Inferior parietal cortex (tissue), 1 donor: ENCODE results near the gene RCCD1.
"Not testable (repeated sequence)": the region's sequence is repeated elsewhere in the genome, so short reads cannot be mapped to it uniquely, and the experiment has no call there.

Source experiments
- DNase-seq: peaks from one replicate; pipeline ENCODE4 v3.0.0-alpha.2; 2016; ENCODE audit errors: extremely low spot score

The RCCD1 gene, protein sequence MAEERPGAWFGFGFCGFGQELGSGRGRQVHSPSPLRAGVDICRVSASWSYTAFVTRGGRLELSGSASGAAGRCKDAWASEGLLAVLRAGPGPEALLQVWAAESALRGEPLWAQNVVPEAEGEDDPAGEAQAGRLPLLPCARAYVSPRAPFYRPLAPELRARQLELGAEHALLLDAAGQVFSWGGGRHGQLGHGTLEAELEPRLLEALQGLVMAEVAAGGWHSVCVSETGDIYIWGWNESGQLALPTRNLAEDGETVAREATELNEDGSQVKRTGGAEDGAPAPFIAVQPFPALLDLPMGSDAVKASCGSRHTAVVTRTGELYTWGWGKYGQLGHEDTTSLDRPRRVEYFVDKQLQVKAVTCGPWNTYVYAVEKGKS

DNA sequence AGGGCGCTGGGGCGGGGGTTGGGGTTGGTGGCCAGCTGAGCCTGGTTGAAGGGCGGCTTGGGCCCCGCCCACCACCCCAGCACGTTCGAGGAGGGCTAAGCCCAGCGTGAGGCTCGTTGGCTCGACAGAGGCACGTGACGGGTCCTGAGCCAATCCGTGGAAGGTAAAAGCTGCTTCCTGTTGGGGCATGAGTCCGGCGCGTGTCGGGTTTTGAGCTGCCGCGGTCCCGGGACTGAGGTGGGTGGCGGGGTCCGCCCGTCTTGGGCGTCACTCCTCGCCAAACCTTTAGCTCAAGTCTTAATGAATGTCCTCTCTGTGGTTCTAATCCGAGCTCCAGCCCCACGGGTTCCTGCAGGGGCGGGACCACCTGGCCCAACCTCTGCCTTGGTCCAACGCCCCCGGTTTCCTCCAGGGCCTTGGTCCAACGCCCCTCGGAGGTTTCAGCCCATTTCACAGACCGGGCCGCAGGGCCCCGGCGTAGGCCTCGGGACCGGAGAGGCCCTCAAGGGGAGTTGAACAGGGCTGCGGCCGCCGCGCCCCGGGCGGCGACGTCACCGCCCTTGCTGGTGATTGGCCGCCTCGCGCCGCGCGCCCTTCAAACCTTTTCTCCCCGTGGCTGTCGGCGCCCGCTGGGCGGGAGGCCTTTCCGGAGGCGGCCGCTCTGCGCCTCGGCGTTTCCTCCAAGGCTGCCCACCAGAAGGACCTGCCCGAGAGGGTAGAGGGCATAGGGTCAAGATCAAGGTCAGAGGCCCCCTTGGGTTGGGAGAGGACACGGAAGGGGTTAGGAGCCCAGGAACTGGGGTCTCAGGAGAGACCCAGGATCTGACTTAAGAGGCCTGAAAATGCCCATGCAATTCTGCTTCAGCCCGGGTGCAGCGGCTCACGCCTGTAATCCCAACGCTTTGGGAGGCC, at the start of gene RCCD1:
TSS of gene RCCD1 (plus strand) at position 173 of the 912 bp plus-strand sequence. CDS start 1,851 bp downstream, outside the sequence.
- peak; percentile 96 for DNase-seq

DNA sequence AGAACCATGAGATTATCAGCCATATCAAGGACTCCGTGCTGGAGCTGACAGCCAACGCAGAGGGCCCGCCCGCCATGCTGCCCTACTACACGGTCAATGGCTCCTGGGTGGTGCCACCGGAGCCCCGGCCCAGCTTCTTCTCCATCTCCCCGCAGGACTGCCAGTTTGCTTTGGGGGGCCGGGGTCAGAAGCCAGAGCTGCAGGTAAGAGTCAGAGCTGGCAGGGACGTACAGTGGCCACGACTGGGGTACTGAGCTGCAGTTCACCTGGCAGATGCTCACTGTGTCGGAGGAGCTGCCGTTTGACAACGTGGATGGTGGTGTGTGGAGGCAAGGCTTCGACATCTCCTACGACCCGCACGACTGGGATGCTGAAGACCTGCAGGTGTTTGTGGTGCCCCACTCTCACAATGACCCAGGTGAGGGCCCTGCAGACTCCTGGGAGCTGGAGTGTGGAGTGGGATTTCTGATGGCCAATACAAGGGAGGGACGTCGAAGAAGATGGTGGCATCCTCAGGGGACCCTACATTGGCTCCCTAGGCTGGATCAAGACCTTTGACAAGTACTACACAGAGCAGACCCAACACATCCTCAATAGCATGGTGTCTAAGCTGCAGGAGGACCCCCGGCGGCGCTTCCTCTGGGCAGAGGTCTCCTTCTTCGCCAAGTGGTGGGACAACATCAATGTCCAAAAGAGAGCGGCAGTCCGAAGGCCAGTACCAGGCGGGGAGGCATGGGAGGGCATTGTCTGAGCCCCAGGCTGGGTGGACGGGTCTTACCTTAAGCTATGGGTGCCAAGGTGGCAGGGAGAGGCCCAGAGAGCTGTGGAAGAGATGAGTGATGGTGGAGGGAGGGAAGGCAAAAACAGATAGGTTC, 49.1 kb upstream of the RCCD1 start:
- no peak for DNase-seq

DNA sequence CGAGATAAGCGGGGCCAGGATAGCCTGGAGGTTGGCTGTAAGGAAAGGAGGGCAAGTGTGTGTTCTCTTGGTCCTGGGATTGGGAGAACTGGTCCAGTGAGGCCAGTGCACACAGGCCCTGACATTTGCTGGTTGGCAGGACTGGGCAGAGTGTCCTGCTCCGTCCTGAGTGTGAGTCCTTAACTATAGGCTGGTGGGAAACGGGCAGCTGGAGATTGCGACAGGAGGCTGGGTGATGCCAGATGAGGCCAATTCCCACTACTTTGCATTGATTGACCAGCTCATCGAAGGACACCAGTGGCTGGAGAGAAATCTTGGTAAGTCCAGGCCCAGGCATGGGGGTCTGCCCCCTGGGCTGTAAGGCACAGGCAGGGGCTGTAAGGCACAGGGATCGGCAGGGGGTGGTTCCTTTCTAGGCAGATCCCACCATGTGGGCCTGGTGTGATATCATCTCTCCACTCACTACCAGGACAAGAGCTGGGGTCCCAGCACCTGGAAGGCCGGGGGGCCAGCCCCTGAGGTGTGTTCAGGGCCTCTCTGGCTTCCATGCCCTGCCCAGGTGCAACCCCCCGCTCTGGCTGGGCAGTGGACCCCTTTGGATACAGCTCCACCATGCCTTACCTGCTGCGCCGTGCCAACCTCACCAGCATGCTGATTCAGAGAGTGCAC, 48.4 kb upstream of the RCCD1 start:
- no peak for DNase-seq

DNA sequence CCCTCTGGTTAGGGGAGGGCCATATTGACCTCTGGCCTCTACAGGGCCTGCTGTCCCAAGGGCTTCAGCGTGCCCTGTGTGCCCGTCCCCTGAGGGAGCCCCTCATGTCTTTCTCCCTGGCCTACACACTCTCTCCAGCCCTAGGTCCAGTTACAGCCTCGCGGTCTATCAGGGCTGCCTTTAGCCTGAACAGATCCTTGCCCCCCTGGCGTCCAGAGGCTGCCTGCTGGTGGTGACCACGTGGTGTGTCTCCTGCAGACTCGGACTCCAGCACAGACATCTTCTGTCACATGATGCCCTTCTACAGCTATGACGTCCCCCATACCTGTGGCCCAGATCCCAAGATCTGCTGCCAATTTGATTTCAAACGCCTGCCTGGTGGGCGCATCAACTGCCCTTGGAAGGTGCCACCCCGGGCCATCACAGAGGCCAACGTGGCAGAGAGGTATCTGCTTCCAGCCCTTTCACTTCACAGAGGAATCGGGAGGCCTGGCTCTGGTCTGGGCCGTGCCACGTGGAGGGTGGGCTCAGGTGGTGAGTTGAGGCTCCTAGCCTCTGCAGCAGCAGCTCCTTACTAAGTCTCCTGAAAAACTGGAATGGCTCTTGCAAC, 47.5 kb upstream of the RCCD1 start:
- no peak for DNase-seq

DNA sequence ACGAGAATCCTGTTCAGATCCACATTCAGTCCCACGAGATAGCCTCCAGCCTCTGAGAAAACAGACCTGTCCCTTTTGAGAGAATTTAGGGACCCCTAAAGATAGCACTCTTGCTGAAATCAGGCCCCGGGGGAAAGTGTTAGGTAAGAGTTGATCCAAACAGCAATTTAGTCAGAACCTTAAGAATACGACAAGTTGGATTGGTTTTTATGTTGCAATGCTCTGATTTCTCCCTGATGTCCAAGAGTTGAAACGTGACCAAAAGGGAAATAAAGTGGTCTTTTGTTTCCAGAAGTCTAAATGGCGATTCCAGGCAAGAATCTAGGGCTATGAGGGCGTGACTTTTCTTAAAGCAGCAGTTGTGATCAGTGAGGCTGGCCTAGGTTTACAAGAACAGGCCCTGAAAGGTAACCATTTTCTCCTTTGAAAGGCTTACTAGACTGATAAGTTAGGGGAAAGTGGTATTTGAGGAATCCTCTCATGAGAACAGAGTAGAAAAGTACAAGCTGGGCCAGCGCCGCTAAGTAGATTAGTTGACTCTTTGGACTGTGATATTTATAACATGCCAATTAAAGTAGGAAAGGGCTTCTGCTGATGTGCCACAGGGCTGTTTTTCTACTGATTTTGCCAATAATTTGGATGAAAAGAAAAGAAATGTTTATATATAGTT, 46.7 kb upstream of the RCCD1 start:
- no peak for DNase-seq

DNA sequence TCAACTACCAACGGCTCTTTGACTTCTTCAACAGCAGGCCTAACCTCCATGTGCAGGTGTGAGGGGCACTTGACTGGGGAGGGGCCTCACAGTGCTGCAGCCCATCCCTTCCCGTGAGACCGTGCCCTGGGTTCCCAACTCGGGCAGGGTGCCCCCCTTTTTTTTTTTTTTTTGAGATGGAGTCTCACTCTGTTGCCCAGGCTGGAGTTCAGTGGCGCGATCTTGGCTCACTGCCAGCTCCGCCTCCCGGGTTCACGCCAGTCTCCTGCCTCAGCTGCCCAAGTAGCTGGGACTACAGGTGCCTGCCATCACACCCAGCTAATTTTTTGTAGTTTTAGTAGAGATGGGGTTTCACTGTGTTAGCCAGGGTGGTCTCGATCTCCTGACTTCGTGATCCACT, 45.2 kb upstream of the RCCD1 start:
- DNase-seq, result not testable (repeated sequence)

DNA sequence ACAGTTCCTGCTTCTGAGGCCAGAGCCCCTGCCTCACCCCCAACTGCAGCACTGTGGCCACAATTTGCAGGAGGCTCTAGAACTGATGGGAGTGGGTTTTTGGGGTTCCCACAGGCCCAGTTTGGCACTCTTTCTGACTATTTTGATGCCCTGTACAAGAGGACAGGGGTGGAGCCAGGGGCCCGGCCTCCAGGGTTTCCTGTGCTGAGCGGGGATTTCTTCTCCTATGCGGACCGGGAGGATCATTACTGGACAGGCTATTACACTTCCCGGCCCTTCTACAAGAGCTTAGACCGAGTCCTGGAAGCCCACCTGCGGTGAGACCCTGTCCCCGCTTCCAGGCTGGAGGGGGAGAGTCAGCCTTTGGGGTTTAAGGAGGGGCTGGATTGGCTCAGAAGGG, 44.7 kb upstream of the RCCD1 start:
- no peak for DNase-seq

DNA sequence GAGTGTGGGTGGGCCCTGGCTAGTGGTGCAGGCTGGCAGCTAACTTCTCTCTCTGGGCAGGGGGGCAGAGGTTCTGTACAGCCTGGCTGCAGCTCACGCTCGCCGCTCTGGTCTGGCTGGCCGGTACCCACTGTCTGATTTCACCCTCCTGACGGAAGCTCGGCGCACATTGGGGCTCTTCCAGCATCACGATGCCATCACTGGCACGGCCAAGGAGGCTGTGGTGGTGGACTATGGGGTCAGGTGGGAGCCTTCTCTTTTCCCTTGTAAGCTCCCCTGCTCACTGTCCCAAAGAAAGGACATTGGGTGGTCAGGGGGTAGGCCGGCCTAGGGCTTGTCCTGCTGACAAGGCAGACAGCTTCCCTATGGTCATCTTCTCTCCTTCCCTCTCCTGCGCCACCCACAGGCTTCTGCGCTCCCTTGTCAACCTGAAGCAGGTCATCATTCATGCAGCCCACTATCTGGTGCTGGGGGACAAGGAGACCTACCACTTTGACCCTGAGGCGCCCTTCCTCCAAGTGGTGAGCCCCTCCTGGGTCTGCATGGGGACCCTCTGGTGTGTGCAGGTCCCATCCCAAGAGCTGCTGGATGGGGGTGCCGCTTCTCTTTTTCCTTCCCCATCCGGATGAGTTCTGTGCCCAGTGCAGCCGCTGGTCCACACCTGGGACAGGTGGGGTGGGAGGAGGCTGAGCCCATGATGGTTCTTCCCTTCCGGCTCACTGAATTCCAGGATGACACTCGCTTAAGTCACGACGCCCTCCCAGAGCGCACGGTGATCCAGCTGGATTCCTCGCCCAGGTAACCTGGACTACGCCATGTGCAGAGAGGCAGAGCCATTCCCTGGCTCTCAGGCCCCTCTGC, 44.0 kb upstream of the RCCD1 start:
- DNase-seq, result no peak

DNA sequence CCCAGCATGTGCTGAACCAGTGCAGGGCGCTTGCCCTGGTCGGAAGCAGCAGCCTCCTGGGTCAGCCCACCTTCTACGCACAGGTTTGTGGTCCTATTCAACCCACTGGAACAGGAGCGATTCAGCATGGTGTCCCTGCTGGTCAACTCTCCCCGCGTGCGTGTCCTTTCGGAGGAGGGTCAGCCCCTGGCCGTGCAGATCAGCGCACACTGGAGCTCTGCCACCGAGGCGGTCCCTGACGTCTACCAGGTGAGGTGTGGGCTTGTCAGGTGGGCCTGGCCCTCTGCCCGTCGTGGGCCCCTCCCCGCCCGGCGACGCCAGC, 43.4 kb upstream of the RCCD1 start:
- DNase-seq, result no peak

DNA sequence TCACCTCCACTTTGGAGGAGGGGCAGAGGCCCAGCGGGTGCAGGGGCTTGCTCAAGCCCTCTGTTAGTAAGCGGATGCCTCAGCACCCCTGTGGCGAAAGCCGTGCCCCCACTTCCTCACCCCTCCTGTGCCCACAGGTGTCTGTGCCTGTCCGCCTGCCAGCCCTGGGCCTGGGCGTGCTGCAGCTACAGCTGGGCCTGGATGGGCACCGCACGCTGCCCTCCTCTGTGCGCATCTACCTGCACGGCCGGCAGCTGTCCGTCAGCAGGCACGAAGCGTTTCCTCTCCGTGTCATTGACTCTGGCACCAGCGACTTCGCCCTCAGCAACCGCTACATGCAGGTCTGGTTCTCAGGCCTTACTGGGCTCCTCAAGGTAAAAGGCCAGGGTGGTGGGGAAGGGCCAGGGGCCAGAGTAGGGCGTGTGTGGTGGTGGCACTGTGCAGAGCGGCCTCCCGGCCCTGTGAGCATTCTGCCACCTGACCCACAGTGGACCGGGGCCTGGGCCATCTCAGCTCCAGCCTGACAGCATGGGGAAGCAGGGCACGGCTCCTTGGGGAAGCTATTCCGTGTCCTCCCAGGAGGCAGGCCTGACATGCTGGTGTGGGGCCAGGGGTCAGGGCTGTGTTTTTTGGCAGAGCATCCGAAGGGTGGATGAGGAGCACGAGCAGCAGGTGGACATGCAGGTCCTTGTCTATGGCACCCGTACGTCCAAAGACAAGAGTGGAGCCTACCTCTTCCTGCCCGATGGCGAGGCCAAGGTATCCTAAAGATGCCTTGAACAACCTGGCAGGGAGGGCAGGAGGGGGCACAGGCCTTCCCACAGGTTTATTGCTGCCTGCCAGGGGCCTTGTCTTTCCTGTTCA, 42.5 kb upstream of the RCCD1 start:
- DNase-seq, result no peak

DNA sequence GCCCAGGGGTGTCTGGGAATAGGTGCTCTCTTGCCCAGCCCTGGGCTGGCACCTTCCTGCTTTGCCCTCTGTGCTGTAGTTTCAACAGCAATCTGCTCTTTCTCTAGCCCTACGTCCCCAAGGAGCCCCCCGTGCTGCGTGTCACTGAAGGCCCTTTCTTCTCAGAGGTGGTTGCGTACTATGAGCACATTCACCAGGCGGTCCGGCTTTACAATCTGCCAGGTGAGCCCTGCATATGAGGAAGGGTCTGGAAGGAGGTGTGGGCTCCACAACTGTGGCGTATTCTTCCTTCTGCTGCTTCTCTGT, 42.0 kb upstream of the RCCD1 start:
- no peak for DNase-seq

DNA sequence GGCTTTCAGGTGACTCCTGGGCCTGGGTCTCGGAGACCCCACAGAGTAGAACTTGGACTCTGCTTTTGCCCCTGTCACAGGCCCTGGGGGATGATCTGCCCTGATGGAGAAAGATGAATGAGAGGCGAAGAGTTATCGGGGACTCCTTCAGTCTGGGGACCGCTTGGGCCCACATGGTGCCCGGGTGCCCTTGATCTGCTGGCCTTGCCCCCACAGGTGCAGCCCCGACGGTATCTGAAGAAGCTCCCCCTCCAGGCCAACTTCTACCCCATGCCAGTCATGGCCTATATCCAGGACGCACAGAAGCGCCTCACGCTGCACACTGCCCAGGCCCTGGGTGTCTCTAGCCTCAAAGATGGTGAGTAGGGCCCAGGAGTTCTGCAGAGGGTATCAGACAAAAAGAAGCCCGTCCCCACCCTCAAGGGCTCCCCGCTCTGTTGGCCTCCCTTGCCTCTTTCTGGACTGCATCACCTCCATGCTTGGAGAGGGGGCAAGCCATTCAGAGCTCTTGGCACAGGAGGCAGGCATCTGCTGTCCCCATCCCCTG, 41.2 kb upstream of the RCCD1 start:
- no peak for DNase-seq

DNA sequence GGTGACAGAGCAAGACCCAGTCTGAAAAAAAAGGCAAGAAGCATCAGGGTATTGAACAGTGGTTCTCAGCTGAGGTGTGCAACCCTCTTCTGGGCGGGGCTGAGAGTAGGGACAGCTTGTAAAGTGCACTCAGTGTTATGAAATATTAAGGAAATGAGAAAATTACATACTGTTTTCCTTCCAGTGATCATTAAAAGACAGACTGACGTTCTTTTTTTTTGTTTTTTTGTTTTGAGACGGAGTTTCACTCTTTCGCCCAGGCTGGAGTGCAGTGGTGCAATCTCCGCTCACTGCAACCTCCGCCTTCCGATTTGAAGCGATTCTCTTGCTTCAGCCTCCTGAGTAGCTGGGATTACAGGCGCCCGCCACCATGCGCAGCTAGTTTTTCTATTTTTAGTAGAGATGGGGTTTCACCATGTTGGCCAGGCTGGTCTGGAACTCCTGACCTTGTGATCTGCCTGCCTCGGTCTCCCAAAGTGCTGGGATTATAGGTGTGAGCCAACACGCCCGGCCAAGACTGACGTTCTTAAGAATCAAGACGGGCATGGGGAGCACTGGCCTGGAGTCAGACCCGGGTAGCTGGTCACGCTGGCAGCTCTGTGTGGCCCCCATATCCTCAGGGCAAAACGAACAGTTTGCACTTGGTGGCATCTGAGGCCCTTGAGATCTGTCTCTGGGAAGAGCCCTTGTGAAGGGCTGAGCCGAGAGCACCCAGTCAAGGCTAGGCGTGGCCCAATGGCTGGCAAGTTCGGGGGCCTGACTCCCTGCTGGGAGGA, 40.2 kb upstream of the RCCD1 start:
- DNase-seq, result no peak

DNA sequence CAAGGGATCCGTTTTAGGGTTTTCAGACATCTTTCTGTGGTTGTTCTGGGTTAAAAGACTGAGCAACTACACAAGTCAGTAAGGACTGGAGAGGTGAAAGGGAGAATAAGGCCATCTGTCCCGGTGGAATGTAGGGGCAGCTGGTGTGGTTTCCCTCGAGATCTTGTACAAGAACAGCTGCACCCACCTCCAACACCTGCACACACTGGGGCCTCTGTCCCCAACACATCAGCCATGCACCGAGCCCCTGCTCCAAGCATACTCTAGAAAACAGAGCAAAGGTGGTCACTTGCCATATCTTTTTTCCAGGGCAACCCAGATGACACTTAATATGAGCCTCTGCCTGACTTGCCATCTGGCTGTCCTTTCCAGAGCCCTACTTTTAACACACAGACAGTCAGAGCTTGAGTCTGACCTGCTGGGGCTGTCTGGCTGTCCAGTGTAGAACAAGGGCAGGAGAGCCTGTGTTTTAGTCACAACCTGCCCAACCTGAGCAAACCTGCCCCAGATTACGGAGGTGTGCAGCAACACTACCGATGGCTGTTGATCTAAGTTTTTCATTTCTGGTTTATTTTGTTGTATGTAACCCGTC, 39.4 kb upstream of the RCCD1 start:
- DNase-seq, result no peak

DNA sequence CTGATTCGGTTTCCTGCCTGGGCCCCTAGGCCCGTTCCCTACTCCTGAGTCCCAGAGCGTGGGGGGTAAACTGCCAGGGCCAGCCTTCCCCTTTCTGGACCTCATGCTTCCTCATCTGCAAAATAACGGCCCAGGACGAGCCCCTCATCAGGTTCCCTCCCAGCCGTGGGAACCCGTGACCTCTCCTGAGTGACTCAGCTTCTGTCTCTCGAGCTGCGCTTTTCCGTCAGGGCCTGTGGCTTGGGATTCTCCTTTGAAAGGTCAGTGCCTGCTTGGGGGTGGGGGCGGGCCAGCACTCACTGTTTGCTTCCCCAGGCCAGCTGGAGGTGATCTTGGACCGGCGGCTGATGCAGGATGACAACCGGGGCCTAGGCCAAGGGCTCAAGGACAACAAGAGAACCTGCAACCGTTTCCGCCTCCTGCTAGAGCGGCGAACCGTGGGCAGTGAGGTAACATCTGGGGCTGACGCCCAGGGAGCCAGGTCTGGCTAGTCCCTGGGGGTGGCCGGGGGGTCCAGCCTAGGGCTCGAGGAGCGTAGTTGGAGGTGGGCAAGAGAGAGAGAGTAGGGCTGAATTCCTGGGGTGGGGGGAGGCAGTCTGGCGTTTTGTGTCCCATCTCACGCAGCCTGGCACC, 38.8 kb upstream of the RCCD1 start:
- no peak for DNase-seq

DNA sequence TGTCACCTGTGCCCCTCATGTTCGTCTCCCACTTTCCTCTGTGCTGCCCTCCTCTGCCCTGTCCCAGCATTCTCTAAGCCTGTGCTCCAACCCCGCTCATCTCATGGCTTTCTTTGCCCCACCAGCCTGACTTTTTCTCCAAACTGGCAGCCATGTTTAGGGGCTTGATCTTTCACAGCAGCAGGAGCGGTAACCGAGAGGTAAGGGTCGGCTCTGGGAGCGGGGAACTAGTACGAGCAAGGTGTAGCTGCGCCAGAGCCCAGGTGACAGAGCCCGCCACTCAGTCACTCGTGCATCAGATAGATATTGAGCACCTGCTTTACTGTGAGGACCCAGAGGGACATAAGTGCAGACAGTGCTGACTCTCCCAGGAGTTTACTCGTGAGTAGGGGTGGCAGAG, 38.2 kb upstream of the RCCD1 start:
- no peak for DNase-seq

DNA sequence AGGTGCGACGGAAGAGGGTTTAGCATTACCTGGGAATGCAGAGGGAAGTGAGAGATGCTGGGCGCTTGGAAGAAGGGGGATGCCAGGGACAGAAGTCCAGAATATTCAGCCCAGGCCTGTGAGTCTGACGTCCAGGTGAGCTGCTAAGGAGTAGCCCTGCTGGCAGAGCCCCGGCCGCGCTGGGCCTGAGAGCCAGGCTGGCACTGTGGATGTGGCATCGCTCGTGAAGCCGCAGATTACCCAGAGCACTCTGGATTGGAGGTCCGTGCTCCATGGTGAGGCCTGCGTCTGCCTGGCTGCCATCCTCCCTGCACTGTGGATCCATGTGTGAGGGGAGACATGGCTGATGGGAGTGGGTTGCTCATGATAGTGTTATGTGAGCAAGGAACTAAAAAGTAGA, 37.1 kb upstream of the RCCD1 start:
- no peak for DNase-seq
